ENCODE measurements around the gene ARHGAP30. TPM values are rescaled to one million over a fixed set of nuclear protein-coding genes. Genes with fewer than 3 reads are reported as not detected.
A peak's percentile ranks its signal among the peaks of the same experiment; 100 is the strongest.
"Not testable (repeated sequence)": the region's sequence is repeated elsewhere in the genome, so short reads cannot be mapped to it uniquely, and the experiment has no call there.

ARHGAP30 gene
- total RNA-seq, 2 experiments from 2014 or later, result 104 to 106 TPM

DNA sequence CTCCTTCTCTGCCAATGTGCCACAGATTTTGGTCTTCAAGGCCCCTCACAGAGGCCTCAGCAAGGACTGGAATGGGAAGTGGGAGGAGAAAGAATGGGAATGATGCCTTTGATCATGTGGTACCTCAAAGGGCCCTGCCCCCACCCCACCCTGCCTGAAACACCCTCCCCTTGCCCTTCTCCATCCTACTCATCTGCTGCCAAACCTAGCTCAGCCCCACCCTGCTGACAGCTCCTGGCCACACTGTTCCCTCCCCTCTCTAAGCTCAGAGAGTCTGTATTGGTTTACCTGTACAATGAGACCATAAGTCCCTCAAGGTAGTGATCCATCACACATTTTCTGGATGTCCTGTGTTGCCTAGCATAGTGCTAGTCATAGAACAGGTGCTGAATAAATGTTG, 6.7 kb upstream of the ARHGAP30 start:
- DNase-seq, result no peak
- H3K27me3 Mint-ChIP-seq (ENCODE audit: low read depth), result no peaks in the 10 kb centered on the region
- intact Hi-C loops (cut with micrococcal nuclease), result no loop called here
- no peak overlapping the region for H3K4me3 Mint-ChIP-seq
- H3K36me3 Mint-ChIP-seq (ENCODE audit: low read depth), result no peaks in the 10 kb centered on the region
- CTCF ChIA-PET, result interaction anchor here (0.6 kb wide), 1 partner anchor 61 kb away, joined by 3 read pairs; no protein-coding TSS in a partner anchor
- H3K27ac Mint-ChIP-seq, result no peak overlapping the region
- no peaks in the 10 kb centered on the region for H3K9me3 Mint-ChIP-seq
- H3K4me1 Mint-ChIP-seq (ENCODE audit: low read depth), result peaks cover 10% of the 10 kb centered on the region

DNA sequence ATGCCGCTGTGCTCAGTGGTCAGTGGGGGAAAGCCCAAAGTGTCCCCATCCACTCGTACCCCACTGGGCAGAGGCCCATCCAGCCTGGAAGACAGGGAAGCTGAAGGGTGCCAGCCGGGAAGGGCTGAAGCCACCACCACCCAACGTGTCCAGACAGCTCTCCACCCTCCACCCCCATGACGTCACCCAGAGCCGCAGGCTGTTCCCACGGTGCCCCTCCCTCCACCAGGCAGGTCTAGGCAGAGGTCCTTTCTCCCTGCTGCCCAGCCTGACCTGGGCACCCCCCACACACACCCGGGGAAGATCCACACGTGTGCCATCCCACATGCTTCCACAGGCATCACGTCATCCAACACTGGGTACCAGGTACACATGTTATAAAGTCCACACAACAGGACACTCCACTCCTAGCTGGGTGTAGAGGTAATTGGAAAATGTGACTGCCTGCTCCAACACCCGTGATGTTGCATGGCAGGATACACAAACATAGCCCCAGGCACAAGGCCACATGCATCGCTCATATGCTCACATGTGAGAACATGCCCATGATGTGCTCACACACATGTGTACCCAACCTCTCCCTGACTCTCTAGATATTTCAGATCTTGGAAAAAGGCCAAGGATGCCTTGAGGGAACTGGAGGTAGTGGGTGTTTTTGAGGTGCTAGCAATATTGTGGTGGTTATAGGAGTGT, 5.1 kb upstream of the ARHGAP30 start:
- CTCF ChIA-PET, result interaction anchor here (8.9 kb wide), 1 partner anchor 22 kb away, joined by 221 read pairs; the partner anchor contains the start of gene KLHDC9
- no peak for DNase-seq
- intact Hi-C loops (cut with micrococcal nuclease), result no loop called here
- Mint-ChIP-seq H3K4me3 (no peak overlapping the region), H3K4me1 (ENCODE audit: low read depth) (peaks cover 22% of the 10 kb centered on the region), H3K9me3 (peaks cover 1% of the 10 kb centered on the region), H3K27ac (peak overlapping the region; percentile 54), H3K27me3 (ENCODE audit: low read depth) (no peaks in the 10 kb centered on the region), H3K36me3 (ENCODE audit: low read depth) (no peaks in the 10 kb centered on the region)

DNA sequence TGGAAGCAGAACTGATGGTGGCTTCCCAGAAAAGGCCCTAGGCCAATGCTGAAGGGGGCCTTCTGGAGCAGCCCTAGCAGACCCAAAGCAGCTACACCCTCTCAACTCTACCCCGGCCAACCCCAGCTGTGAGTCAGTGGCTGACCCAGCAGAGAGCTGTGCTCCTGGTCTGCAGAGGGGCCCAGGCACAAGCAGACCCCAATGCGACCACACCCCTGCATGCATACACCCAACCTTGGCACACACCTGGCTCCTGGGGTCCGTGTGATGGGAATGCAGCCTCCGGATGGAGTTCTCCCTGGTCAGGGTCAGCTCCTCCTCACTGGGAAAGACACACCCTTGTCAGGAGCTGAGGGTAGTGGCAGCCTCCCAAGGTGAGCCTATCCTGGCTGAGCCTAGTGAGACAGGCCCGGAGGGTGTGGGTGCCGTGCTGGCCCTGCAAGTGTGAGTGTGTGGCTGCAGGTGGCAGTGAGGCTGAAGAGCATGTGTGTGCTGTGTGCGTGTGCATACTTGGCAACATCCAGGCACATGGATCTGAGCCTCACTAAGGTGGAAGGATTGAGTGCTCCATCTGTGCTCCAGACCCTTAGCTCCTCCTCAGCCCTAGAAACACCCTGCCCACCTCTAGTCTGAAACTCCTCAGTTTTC, 3.9 kb upstream of the ARHGAP30 start:
- Mint-ChIP-seq H3K27me3 (ENCODE audit: low read depth) (no peaks in the 10 kb centered on the region), H3K27ac (no peak overlapping the region), H3K4me1 (ENCODE audit: low read depth) (peaks cover 22% of the 10 kb centered on the region), H3K4me3 (no peak overlapping the region), H3K9me3 (peaks cover 1% of the 10 kb centered on the region), H3K36me3 (ENCODE audit: low read depth) (peaks cover 7% of the 10 kb centered on the region)
- intact Hi-C loops (cut with micrococcal nuclease), result no loop called here
- no peak for DNase-seq
- CTCF ChIA-PET, result interaction anchor here (0.7 to 8.9 kb wide), 3 partner anchors 11 to 67 kb away, joined by 3 to 221 read pairs (median 3); partner anchors contain the start of gene KLHDC9

DNA sequence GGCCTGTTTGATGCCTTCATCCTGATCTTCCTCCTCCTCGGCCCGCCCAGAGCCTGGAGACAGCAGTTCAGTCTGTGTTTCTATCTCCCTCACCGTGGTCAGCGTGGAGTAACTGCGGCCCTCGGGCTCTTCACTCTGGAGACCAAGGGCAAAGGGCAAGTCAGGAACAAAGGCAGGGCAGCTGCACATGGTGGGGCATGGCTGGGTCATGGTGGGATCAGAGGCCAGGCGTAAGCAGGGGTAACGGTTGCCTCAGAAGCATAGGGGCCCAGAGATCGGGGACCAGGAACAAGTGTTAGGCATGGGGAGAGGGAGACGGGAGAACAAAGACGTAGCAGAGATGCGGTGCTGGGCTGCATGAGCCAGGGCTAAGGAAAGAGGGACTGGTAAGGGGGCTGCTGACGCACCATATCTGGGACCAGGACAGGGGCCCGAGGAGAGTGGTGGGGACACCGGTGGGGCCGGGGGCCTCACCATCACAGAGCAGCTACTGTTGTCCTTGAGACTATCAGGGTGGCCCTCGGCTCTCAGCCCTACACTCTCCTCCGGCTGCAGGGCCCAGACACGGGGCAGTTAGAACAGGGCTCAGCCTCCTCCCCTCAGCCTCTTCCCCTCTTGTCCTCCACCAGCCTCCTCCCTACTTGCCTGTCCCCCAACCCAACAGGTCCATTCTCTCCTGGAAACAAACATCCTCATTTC, 3.2 kb upstream of the ARHGAP30 start:
- DNase-seq, result no peak
- Mint-ChIP-seq H3K4me1 (ENCODE audit: low read depth) (peaks cover 22% of the 10 kb centered on the region), H3K27ac (no peak overlapping the region), H3K9me3 (peaks cover 1% of the 10 kb centered on the region), H3K36me3 (ENCODE audit: low read depth) (peaks cover 7% of the 10 kb centered on the region), H3K27me3 (ENCODE audit: low read depth) (no peaks in the 10 kb centered on the region), H3K4me3 (no peak overlapping the region)
- intact Hi-C loops (cut with micrococcal nuclease), result no loop called here
- CTCF ChIA-PET, result interaction anchor here (1.0 to 8.9 kb wide), 3 partner anchors 17 to 31 kb away, joined by 3 to 221 read pairs (median 6); partner anchors contain the start of gene KLHDC9

DNA sequence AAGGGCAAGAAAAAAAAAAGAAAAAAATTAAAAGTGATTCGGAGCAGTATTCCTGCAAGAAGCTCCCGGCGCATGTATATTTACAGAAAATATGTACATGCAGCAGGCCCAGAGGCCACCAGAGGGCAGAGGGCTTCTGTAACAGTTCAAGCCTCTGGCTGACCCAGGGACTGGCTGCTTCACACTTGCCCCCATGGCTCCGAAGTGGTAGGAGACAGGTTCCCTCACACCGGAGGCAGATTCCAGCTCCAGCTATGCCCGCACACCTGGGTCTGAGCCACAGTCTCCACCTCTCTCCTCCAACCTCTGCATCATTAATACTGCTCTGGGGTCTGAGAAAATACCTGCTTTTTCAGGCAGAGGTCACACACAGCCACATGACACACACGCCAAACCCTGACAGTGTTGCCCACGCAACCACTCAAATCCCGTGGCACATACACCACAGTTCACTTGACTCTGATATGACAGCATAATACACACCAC, 2.2 kb upstream of the ARHGAP30 start:
- Mint-ChIP-seq H3K27me3 (ENCODE audit: low read depth) (no peaks in the 10 kb centered on the region), H3K36me3 (ENCODE audit: low read depth) (peaks cover 8% of the 10 kb centered on the region), H3K4me1 (ENCODE audit: low read depth) (peaks cover 29% of the 10 kb centered on the region), H3K9me3 (peaks cover 1% of the 10 kb centered on the region), H3K27ac (no peak overlapping the region), H3K4me3 (no peak overlapping the region)
- CTCF ChIA-PET, result interaction anchor here (0.7 to 8.9 kb wide), 8 partner anchors 10 to 67 kb away, joined by 3 to 221 read pairs (median 7); partner anchors contain the start of genes KLHDC9, NIT1 and PFDN2
- intact Hi-C loops (cut with micrococcal nuclease), result no loop called here
- peak; percentile 72 for DNase-seq

DNA sequence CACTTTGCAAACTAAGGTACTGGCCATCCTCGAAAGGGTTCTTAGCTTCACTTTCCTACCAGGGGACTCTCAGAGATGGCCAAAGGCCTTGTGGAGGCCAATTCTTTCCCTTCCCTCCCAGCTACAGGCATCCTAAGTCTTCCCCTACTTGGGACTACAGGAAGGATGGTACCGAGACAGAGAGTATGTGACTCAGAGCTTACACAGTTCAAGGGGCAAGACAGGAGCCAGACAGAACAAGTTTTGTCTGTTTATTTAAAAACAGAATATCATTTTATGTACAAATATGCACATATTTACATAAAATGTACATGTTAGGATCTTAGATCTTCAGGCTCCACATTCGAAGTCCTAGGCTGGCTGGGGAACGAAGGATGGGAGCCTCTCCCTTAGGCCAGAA, 1.1 kb upstream of the ARHGAP30 start:
- intact Hi-C loops (cut with micrococcal nuclease), result loop anchor here (1.0 kb wide), 3 partner anchors 22 to 83 kb away; partner anchors contain the start of gene UFC1
- CTCF ChIA-PET, result interaction anchor here (0.6 to 8.9 kb wide), 18 partner anchors 8 to 312 kb away, joined by 3 to 221 read pairs (median 6); partner anchors contain the start of genes KLHDC9, NIT1, PFDN2 and USF1
- peaks cover 14% of the 10 kb centered on the region for H3K36me3 Mint-ChIP-seq (ENCODE audit: low read depth)
- peaks cover 1% of the 10 kb centered on the region for H3K9me3 Mint-ChIP-seq
- H3K27me3 Mint-ChIP-seq (ENCODE audit: low read depth), result no peaks in the 10 kb centered on the region
- H3K4me3 Mint-ChIP-seq, result no peak overlapping the region
- H3K4me1 Mint-ChIP-seq (ENCODE audit: low read depth), result peaks cover 39% of the 10 kb centered on the region
- no peak for DNase-seq
- H3K27ac Mint-ChIP-seq, result peak overlapping the region; percentile 97

DNA sequence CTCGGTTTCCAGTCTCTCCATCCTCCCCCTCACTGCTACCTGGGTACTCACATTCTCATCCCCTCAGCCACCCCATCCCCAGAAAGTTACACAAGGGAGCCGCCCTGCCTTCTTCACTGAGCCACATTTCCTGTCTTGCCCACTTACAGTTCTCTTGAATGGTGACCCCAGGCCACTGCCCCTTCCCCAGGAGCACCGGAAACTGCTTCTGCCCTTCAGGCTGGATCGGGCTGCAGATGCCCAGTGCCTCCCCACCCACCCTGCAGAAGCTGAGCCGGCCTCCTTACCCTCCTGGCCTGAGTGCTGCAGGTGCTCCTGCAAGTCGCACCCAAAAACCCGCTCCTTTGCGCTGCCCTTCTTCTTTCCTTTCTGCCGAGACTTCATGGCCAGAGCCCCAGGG, 450 bp downstream of the ARHGAP30 start:
- H3K4me1 Mint-ChIP-seq (ENCODE audit: low read depth), result peaks cover 51% of the 10 kb centered on the region
- peaks cover 19% of the 10 kb centered on the region for H3K36me3 Mint-ChIP-seq (ENCODE audit: low read depth)
- H3K27ac Mint-ChIP-seq, result peak overlapping the region; percentile 97
- CTCF ChIA-PET, result interaction anchor here (1.6 to 8.9 kb wide), 7 partner anchors 9 to 79 kb away, joined by 5 to 221 read pairs (median 10); partner anchors contain the start of genes KLHDC9 and USF1
- intact Hi-C loops (cut with micrococcal nuclease), result loop anchor here (1.0 to 5.0 kb wide), 6 partner anchors 48 to 318 kb away; partner anchors contain the start of genes DEDD, F11R and USP21
- DNase-seq, result peak; percentile 35
- no peaks in the 10 kb centered on the region for H3K27me3 Mint-ChIP-seq (ENCODE audit: low read depth)
- peak overlapping the region; percentile 95 for H3K4me3 Mint-ChIP-seq
- H3K9me3 Mint-ChIP-seq, result peaks cover 1% of the 10 kb centered on the region

DNA sequence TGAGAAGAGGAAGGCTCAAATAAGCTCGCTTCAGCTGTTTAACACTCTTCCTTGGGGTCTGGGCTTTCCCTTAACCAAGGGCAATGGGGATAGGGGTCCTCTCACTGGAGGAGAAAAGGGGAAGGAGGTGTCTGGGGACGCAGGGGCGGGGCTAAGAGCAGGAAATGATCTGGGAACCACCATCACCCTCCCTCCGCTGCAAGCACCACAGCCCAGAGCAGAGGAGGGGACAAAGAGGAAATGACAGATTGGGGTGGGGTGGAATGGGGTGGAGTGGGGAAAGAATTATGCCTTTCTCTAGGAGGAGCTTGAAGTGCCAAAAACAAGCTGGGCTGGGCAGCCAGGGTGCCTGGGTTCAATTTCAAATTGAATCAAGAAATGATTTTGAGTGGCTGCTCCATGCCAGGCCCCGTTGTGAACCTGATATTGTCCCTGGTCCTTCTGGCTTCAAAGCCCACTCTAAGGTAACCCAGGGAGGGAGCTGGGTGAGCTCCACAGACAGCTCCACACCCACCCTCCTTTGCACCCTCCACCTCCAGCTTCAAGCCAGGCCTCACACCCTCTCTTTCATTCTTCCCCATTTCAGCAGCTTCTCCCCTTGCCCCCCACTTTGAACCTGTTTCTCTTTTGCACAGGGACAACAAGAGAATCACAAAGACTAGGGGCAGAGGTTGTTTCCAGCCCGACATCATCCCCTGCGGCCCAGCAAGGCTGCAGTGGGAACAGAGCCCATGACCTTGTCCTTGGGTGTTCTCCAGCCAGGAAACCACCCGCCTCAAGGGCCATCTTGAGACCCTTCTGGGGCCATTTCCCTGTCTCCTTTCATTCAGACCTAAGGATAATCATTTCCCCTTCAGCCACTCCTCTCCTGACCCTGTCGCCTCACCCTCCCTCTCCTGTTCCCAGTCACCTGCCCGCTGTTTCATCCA, 1.1 kb downstream of the ARHGAP30 start:
- intact Hi-C loops (cut with micrococcal nuclease), result loop anchor here (1.0 to 5.0 kb wide), 8 partner anchors 23 to 319 kb away; partner anchors contain the start of genes DEDD, F11R, USF1 and USP21
- peaks cover 22% of the 10 kb centered on the region for H3K36me3 Mint-ChIP-seq (ENCODE audit: low read depth)
- H3K4me1 Mint-ChIP-seq (ENCODE audit: low read depth), result peaks cover 58% of the 10 kb centered on the region
- CTCF ChIA-PET, result interaction anchor here (0.5 to 8.9 kb wide), 8 partner anchors 9 to 271 kb away, joined by 3 to 221 read pairs (median 5); partner anchors contain the start of gene KLHDC9
- DNase-seq, result peak; percentile 94
- H3K27ac Mint-ChIP-seq, result peak overlapping the region; percentile 97
- peak overlapping the region; percentile 95 for H3K4me3 Mint-ChIP-seq
- no peaks in the 10 kb centered on the region for H3K27me3 Mint-ChIP-seq (ENCODE audit: low read depth)
- peaks cover 1% of the 10 kb centered on the region for H3K9me3 Mint-ChIP-seq

DNA sequence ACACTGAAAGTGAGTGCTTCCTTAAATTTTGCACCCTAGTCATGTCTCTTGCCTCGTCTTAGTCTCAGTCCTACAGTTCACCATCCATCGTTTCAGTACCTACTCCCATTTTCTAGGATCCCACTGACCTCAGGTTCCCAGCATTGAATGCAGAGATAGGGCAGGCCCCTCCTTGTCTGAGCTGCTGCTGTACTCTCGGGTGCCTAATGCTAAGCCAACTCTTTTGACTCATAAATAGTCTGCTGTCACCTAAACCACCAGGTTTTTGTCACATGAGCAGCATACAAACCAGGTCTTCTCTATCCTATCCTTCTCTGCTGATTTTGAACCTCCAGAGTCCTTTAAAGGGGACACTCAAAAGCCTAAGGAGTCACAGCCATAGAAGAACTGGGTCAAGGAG, 3.0 kb downstream of the ARHGAP30 start:
- peak overlapping the region; percentile 95 for H3K4me3 Mint-ChIP-seq
- no peaks in the 10 kb centered on the region for H3K27me3 Mint-ChIP-seq (ENCODE audit: low read depth)
- H3K4me1 Mint-ChIP-seq (ENCODE audit: low read depth), result peaks cover 68% of the 10 kb centered on the region
- H3K36me3 Mint-ChIP-seq (ENCODE audit: low read depth), result peaks cover 28% of the 10 kb centered on the region
- H3K27ac Mint-ChIP-seq, result peak overlapping the region; percentile 97
- intact Hi-C loops (cut with micrococcal nuclease), result loop anchor here (5.0 kb wide), 1 partner anchor 321 kb away; no protein-coding TSS in a partner anchor
- DNase-seq, result peak; percentile 72
- H3K9me3 Mint-ChIP-seq, result peaks cover 1% of the 10 kb centered on the region
- CTCF ChIA-PET, result interaction anchor here (0.8 to 8.9 kb wide), 3 partner anchors 24 to 344 kb away, joined by 3 to 221 read pairs (median 3); partner anchors contain the start of gene KLHDC9

DNA sequence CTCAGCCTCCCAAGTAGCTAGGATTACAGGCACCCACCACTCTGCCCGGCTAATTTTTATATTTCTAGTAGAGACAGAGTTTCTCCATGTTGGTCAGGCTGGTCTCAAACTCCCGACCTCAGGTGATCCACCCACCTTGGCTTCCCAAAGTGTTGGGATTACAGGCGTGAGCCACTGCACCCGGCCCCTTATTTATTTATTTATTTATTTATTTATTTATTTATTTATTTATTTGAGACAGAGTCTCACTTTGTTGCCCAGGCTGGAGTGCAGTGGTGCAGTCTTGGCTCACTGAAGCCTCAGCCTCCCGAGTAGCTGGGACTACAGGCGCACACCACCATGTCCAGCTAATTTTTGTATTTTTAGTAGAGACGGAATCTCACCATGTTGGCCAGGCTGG, 4.0 kb downstream of the ARHGAP30 start:
- H3K27me3 Mint-ChIP-seq (ENCODE audit: low read depth); H3K27ac Mint-ChIP-seq; H3K4me3 Mint-ChIP-seq; DNase-seq; H3K9me3 Mint-ChIP-seq: not testable (repeated sequence)
- peaks cover 68% of the 10 kb centered on the region for H3K4me1 Mint-ChIP-seq (ENCODE audit: low read depth)
- H3K36me3 Mint-ChIP-seq (ENCODE audit: low read depth), result peaks cover 34% of the 10 kb centered on the region
- CTCF ChIA-PET, result interaction anchor here (0.6 to 2.1 kb wide), 5 partner anchors 19 to 343 kb away, joined by 3 to 9 read pairs (median 4); no protein-coding TSS in a partner anchor
- intact Hi-C loops (cut with micrococcal nuclease), result loop anchor here (5.0 kb wide), 1 partner anchor 322 kb away; no protein-coding TSS in a partner anchor

All from activated naive CD4-positive, alpha-beta T cell treated with anti-CD3 and anti-CD28 coated beads for 36 hours (primary cell).